Breast epithelium (tissue), 3 donors: ENCODE measurements around the gene WDFY2.

Experiments used
- CTCF ChIP-seq, 3 donors: fragments of 450-650 bp; IDR thresholded peaks; one replicate each; pipeline ENCODE4 v1.5.1; 2016 to 2017; ENCODE audit warnings: antibody characterized with exemption in 3 of 3, mild to moderate bottlenecking in 3 of 3, moderate library complexity in 3 of 3
- POLR2AphosphoS5 ChIP-seq, 3 donors: sonication (generic); formaldehyde crosslinking; IDR thresholded peaks; one replicate each; pipeline ENCODE4 v1.6.1; 2017; ENCODE audit warnings: antibody characterized with exemption in 3 of 3

- TF ChIP-seq CTCF (IDR thresholded peaks at IDR 0.05) = no peak
- no peak for TF ChIP-seq POLR2AphosphoS5 (IDR thresholded peaks at IDR 0.05)
These were observed 188.5 kb downstream of the WDFY2 start for GRCh38 chr13:51772781-51773180.
